DMS 273 (cell line): ENCODE results near the gene MALRD1.

Experiments
- DNase-seq: peaks from one replicate; lab custom pipeline; 2025; ENCODE audit not compliant: unreplicated experiment; lab: John Stamatoyannopoulos, UW

Gene MALRD1

DNA sequence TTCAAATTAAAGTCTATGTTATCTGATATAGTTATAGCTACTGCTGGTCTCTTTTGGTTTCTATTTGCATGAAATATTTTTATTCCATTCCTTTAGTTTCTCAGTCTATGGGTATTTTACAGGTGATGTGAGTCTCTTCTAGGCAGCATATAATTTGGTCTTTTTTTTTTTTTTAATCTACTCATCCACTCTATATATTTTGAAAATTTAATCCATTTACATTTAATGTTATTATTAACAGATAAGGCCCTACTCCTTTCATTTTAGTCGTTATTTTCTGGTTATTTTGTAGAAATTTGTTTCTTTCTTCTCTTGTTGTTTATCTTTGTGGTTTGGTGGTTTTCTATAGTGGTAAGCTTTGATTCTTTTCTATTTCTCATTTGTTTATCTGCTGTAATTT, 58.8 kb downstream of the MALRD1 start:
- DNase-seq = no peak

DNA sequence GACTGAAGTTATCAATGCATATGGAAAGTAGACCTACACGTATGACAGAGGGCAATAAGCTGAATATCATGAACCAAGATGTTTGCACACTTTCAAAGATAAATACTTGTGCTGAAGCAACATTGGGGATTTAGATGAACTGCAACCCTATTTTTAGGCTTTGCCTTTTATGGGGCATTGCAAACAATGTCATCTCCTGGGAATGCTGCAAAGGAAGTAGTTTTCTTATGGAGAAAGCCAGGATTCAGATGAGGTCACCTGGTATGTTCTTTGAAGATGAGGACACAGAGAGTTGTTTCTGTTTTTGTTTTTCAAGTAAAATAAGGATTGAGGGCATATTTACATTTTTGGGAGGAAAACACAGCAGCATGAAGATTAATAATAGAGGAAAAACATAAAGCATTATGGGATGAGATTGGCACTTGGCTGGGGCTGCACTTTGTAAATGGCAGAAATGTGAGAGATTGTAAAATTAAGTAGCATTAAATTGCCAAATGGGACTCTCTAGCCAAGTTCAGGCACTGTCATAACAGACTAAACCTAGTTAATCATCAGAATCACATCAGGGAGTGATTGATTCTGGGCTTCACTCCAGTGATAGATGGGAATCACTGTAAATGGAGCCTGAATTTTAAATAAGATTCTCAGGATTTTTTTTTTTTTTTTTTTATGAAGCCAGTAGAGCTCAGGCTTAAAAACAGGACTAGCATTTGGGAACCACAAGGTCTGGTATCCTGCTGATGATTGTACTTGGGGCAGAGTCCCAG, 63.1 kb downstream of the MALRD1 start:
- DNase-seq = no peak

DNA sequence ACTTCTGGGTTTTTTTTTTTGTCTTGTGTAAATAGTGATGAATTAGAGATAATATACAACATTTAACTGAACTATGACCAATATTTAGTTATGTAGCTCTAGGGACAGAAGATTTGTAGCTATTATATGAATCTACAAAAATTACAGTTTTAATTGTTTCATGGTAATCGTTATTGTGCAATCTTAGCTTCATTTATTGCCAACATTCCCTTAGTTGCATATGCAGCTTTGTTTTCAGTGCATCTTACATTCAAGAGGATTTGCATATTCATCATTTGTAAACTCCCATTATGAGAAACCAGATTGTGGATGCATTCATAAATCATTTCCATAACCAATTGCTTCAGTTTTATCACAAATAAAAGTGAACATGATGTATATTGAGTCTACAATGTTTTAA, 68.8 kb downstream of the MALRD1 start:
- DNase-seq = no peak

- no peak for DNase-seq
Observed at GRCh38 chr10:19119191-19119590, 70.6 kb downstream of the MALRD1 start.

- DNase-seq = no peak
Observed at GRCh38 chr10:19120381-19120908, 71.8 kb downstream of the MALRD1 start.

DNA sequence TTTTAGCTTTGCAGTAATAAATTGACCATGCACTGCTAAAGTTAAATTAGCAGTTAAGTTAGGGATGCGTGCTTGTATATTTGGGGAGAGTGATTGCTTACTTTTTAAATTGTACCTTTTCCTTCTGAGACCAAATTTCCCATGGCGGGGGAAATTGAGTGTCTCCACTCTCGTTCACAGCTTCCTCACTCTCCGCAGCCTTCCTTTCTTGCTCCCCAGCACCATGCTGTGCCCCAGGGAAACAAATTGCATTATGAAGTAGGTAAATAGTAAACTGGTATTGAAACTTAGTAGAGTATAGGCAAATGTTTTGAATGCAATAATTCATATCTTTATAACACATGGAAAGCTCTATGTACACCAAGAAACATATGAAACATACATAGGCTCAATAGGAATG, 85.4 kb downstream of the MALRD1 start:
- DNase-seq = no peak

DNA sequence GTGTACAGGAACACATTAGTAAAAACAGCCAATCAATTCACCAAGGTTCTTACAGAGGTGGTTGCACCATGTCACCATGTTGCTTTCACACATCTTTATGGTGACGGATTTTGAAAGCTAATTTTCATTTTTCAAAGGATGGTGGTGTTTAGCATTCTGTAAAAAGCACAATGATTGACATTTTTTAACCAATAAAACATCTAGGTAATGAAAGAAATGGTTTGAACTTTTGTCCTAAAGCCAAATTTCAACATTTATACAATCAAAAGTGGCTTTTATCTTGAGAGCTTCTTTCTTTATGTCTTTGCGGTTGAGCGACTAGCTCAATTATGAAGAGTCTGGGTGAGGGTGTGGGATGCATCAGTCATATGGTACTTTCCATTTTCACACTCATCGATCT, 94.4 kb downstream of the MALRD1 start:
- DNase-seq = no peak

DNA sequence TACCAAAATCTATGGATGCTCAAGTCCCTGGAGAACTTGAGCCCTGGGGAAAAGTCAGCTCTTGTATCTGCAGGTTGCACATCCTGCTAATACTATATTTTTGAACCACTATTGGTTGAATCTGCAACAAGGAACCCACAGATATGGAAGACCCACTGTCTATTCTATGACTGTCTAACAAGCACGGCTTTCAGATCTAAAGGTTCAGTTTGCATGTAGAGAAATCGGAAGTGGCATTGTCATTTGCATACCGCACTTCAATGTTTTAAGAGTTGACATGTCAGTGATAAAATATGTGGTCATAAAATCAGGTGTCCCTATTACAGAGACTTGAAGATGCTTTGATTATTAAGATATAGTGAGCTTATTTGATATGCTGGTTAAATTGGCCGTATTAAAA, 95.6 kb downstream of the MALRD1 start:
- DNase-seq = no peak

- no peak for DNase-seq
Observed at GRCh38 chr10:19154375-19154774, 105.8 kb downstream of the MALRD1 start.

- no peak for DNase-seq
Observed at GRCh38 chr10:19158358-19158757, 109.8 kb downstream of the MALRD1 start.

DNA sequence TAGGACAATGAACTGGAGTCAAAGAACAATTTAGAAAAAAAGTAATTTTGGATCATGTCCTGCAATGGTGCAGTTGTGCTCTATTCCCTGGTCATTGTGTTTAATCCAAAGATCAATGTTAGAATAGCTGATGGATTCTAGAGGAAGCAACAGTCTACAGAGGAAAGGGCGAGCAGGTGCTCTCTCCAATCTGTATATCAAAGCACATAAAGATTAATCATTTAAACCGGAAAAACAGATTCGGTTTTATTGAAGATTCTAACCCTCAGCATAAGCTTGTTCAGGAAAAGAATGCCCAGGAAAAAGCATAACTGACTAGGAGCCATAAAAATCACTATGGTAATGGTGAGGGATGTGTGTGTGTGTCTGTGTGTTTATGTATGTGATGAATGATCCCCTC, 110.3 kb downstream of the MALRD1 start:
- no peak for DNase-seq

DNA sequence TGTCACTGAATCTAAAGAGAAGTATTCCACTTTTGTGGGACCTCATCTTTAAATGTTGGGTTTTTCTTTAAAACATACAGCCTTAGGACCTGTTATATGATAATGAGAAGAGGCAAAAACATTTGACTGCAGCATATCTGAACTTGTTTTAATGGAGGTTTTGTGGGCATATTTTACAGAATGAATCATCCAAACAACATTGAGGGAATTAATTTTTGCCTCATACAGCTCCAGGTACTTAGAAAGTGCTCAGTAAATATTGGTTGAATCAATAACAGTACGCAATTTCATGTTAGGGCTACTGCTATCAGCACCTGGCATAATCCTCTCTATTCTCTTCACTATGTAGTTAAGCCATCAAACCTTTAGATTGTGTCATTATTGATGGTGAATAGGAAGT, 115.9 kb downstream of the MALRD1 start:
- no peak for DNase-seq

- peak; percentile 0 for DNase-seq
Observed at GRCh38 chr10:19168584-19168983, 120.0 kb downstream of the MALRD1 start.

DNA sequence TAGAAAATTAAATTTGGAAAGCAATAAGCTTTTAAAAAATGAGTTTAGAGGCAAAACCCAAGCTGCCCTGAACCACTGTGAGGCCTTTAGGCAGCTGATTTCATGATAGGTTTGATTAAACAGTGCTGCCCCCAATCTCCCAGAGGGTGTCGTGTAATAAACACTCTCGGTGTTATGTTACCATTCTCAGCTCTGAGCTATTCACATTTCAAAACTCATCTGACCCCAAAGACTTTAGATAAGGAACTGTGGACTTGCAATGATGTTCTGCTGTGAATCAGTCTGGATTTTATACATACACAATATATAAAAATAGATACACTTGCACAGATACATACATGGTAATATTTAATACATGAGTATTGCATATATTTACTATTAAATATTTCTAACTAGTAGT, 120.4 kb downstream of the MALRD1 start:
- no peak for DNase-seq

GRCh38 chr10:19169684-19170083, 121.1 kb downstream of the MALRD1 start:
- no peak for DNase-seq

DNA sequence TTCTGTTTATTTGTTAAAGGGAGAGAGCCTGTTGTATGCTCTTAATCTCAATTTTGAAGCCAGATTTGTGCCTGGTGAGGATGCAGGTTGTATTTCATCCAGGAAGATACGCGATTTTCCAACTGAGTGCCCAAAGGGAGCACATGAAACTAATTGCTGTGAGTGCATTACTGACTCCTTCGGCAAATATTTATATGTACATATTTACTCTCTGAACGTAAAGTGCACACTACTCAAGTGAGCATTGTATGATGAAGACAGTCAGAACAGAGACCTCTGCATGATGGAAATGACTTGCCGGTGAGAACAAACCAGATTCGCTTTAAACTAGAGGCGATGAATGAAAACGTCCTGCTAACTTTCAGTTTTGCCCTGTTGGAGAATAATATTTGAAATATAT, 130.1 kb downstream of the MALRD1 start:
- DNase-seq = no peak

DNA sequence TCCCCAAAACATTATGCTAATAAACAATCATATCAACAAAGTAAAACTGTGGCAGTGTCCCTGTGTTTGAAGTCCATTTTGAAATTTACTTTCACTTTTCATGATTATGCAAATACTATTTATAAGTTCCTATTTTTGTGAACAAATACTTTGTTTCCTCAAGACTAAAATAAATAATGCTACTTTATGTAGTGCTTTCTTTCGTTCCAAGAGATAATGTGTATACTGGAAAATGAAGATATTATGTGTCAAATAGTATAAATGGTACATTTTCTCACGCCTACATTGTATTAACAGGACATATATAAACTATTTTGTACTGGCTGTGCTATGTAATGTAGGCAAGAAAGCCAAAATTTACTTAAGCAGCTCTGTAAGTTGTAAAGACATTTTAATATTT, 136.3 kb downstream of the MALRD1 start:
- DNase-seq = no peak

DNA sequence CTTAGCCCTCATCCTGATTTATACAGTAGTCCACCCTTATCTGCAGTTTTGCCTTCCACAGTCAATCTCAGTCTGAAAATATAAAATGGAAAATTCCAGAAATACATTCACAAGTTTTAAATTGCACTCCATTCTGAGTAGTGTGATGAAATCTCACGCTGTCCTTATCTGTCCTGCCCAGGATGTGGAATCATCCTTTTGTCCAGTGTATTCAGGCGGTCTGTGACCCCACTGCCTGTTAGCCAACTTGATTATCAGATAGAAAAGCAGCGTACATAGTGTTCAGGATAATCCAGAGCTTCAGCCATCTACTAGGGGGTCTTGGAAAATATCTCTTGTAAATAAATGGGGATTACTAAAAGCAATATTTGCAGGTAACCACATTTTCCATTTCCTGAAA, 146.3 kb downstream of the MALRD1 start:
- DNase-seq = no peak

- DNase-seq = no peak
Observed at GRCh38 chr10:19195698-19196097, 147.1 kb downstream of the MALRD1 start.

GRCh38 chr10:19200211-19200610, 151.6 kb downstream of the MALRD1 start:
- DNase-seq = no peak

DNA sequence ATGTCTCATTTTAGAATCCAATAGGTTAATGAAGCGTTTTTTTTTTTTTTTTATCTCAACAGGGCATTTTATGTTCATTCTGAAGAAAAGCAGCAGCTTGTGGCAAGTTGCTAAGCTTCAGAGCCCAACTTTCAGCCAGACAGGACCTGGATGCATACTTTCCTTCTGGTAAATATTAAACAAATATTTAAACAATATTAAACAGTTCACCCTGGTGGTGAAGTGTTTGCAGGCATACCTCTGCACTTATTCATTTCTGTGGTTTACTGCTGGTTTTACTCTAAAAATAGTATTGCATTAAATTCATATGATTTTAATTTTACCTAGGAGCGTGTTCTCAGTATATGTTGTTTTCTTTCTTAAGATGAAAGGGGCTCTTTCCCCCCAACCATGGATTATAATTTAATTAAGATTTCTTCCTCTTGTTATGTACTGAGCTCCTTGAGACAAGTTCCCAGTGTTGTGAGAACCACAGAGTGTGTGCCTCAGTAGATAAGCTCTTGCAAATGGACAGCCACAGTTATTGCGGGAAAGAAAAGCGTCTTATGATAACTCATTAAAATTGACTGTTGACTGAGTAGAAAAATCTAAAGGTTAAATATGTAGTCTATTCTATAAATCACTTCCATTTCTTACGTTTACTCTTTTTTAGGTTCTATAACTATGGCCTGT, 155.8 kb downstream of the MALRD1 start:
- DNase-seq = no peak

- DNase-seq = no peak
Observed at GRCh38 chr10:19209319-19209718, 160.7 kb downstream of the MALRD1 start.

- DNase-seq = no peak
Observed at GRCh38 chr10:19212590-19212989, 164.0 kb downstream of the MALRD1 start.
